ENCODE results near the gene MCHR1.

MCHR1 gene

DNA sequence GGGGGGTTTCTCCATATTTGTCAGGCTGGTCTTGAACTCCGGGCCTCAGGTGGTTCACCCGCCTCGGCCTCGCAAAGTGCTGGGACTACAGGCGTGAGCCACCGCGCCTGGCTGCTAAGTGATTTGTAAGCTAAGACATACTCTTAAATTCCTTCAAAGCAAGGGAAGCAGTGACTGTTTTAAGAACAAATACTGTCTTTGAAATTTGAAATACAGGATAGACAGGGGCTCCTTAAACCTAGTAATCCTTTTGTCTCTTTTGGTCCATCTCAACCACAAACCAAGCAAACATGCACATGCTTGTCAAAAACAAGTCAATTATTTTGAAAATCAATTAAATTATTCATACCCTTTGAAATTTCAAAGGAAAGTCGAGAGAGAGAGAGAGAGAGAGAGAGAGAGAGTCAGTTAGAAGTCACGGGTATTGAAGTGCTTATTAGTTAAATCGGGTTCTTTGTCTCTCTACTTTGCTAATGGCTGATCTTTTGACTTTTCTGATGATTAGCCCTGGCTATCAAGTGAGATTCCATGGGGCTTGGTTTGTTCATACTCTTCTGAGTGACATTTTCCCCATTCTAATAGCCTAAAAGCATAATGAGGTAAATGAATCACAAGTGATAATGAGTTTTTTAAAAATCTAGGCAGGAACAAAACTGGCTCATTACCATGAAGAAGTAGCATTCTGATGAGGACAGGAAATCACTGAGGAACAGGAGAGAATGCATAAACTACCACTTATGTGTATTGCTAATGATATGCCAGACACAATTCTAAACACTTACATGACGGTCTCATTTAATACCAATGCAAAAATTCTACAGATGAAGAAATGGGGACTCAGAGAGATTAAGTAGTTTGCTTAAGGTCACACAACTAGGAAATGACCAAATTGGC lies 48.0 kb downstream of the MCHR1 start:
- no peak for DNase-seq (ENCODE audit: low read depth in 2 of 2)

GRCh38 chr22:40727964-40728615 lies 48.8 kb downstream of the MCHR1 start:
- no peak for DNase-seq (ENCODE audit: low read depth in 2 of 2)

DNA sequence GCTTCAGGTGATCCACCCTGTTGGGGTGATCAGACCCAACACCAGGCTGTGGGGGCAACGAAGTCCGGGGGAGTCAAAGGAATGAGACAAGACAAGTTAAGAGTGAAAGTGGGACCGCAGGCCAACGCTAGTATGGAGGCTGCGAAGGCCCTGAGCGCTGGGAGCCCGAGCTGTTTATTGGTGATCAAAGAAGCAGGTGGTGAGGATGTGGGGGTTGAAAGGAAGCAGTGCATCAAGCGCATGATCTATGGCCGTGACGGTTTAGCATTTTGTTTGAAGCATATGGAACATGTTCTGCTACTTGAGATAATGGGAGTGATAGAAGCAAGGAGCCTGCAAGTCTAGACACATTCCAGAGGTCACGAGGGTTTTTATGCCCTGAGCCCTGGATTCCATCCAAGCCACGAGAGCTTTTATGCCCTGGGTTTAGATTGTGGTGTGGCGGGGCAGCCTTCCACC lies 49.5 kb downstream of the MCHR1 start:
- DNase-seq (ENCODE audit: low read depth in 2 of 2) = peak; percentile 19 to 35

DNA sequence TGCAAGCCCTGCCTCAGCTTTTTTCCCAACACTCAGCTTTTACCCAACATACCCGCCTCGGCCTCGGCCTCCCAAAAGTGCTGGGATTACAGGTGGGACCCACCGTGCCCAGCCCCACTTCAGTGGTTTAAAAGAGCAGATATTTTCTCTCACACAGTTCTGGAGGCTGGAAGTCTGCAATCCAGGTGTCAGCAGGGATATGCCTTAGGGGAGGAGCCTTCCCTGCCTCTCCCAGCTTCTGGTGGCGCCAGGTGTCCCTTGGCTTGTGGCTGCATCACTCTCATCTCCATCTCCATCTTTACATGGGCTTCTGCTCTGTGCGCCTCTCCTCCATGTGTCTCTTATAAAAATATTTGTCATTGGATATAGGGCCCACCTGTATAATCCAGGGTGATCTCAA lies 50.0 kb downstream of the MCHR1 start:
- DNase-seq (ENCODE audit: low read depth in 2 of 2) = no peak
